ENCODE results near the gene MRPL45.
"Not testable (repeated sequence)": the region's sequence is repeated elsewhere in the genome, so short reads cannot be mapped to it uniquely, and the experiment has no call there.

The MRPL45 gene

DNA sequence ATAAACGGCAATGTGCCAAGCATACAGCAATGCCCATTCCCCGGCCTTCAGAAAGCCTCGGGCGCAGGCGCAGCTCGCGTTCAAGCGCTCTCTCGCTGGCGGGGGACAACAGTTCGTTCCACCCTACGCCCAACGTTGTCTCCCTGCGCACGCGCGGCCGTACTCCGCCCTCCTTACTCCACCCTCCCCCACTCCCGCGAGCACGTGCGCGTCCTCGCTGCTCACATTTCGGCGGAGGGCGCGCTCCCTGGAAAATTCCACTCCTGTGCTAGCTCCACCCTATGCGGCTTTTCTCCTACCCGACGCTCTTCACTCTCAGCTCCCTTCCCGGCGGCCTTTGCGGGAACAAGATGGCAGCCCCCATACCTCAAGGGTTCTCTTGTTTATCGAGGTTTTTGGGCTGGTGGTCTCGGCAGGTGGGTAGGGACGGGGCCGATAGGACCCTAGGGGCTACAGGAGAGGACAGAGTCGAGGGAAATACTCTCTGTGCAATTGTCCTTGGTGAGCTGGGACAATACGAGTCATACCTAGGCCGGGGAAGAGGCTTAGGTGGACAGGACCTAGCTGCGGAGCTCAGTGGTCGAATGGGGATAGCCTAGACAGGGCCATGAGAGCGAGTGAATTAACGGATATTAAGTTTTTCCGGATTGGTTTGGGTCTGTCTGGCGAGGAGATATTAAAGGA is at the start of gene MRPL45:
MRPL45 (plus strand) TSS at position 335 of the 684 bp plus-strand sequence; CDS start at position 351, 16 bp downstream.
- peak; percentile 77 to 93 for DNase-seq (ENCODE audit: low read depth in 2 of 2, low spot score in 1 of 2)

DNA sequence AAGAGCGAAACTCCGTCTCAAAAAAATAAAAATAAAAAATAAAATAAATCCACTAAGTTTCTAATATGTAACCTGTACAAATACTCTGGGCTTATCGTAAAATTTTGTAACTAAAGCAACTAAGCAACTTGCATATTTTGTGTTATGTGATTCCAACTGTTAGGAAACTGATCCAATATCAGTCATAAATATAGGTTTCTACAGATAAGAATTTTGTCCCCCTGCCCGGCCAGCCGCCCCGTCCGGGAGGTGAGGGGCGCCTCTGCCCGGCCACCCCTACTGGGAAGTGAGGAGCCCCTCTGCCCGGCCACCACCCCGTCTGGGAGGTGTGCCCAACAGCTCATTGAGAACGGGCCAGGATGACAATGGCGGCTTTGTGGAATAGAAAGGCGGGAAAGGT is 43.8 kb upstream of the MRPL45 start:
- DNase-seq (ENCODE audit: low read depth in 2 of 2, low spot score in 1 of 2) = not testable (repeated sequence)

DNA sequence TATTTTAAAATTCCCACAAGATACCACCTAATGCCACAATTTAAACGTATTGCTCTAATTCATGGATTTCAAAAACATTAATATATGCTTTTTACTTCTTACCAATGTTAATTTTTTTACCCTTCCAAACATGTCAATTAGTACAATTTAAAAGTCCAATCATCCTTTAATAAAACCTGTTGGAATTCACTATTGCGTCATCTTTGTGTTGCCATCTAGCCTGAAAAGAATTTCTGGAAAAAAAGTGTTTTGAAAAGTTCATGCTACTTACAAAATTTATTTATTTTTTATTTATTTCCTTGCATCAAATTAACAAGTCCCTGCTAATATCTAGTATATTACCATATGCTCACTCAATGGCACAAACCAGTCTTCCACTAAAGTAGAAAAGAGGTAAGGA is 42.6 kb upstream of the MRPL45 start:
- DNase-seq (ENCODE audit: low read depth in 2 of 2, low spot score in 1 of 2) = not testable (repeated sequence)

DNA sequence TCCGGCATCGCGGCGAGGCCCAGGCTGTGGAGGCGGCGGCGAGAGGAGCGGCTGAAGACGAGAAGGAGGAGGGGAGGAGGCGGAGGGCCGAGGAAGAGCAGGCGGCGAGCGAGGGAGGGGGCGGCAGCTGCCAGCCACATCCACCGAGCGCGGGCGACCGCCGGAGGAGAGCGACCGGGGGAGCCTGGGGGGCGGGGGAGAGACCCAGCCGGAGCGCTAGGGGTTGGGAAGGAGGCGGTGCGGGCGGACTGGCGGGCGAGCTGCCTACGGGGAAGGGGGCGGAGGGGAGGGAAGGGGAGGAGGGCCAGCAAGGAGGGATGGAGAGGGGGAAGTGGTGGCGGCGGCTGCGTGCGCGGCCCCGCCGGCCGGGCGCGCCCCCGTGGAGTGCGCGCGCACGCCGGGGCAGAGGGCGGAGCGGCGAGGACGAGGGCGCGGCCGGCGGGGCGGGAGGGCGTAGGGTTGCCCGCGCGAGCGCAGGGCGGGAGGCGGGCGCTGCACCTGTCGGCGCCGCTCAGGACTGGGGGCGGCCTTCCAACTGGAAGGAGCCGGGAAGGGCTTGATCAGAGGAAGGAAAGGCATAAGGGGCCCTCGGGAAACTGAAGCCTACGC is 39.9 kb upstream of the MRPL45 start:
- peak; percentile 64 to 69 for DNase-seq (ENCODE audit: low read depth in 2 of 2, low spot score in 1 of 2)

DNA sequence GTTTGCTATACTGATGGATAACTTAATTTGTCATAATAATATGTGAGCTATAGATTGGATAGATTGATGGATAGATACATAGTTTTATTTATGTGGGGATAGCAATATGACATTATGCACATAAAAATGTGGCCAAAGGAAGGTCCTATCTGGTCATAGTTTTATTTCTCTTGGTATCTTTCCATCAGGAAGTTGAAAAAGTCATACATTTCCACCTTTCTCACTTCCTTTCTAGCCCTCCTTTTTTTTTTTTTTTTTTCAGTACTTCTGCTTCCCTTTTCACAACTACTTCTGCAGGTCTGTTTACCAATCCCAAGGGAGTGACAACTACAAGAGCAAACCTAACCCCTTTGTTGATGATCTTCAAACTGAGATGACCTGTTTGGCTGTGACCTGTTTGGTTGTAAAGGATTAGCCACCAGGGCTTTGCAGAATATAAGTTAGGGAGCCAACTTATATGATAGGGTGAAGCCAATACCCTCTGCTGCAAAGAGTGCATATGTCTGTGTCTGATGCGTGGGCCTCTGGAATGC is 30.9 kb upstream of the MRPL45 start:
- not testable (repeated sequence) for DNase-seq (ENCODE audit: low read depth in 2 of 2, low spot score in 1 of 2)

DNA sequence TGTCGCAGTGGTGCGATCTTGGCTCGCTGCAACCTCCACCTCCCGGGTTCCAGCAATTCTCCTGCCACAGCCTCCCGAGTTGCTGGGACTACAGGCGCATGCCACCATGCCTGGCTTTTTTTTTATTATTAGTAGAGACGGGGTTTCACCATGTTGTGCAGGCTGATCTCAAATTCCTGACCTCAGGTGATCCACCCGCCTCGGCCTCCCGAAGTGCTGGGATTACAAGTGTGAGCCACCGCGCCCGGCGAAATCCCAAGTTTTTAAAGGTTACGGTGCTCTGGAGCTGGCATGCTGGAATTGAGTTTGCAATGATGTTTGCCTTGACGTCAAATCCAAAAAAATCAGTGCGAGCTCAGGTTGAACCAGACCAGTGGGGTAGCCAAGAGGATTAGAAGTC is 30.4 kb upstream of the MRPL45 start:
- not testable (repeated sequence) for DNase-seq (ENCODE audit: low read depth in 2 of 2, low spot score in 1 of 2)

DNA sequence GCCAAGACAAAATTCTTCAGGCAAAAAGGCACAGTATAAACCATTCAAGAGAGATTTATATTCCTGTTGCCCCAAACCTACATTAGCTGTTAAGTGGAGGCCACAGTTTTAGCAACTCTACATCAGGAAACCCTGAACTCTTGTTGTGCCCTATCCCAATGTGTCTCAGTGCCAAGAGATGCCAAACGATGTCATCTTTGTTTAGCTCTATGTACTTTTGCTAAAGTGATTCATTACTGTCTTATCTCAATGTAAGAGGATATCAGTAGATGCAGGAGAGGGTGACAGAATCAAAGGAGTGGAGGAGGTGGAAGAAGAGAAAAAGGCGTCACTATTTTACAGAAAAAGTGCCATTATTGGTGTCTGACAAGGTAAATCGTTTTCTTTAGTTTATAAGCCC is 28.8 kb upstream of the MRPL45 start:
- not testable (repeated sequence) for DNase-seq (ENCODE audit: low read depth in 2 of 2, low spot score in 1 of 2)

DNA sequence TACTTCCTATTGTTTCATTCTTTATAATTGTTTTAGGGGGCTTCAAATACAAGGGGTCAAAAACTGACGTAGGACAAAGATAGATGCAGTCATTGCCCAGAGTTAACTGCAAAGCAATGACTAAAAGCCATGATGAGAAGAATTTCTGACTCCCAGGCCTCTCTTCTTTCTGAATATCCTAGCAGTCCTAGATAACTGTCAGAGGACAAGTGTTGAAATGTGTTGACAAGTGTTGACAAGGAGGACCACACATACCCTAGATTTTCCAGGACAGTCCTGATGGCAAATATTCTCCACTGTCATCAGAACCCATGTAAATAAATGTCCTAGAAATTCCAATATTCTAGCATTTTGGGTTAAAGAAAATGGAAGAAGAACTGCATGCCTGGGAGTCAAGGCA is 27.9 kb upstream of the MRPL45 start:
- not testable (repeated sequence) for DNase-seq (ENCODE audit: low read depth in 2 of 2, low spot score in 1 of 2)

DNA sequence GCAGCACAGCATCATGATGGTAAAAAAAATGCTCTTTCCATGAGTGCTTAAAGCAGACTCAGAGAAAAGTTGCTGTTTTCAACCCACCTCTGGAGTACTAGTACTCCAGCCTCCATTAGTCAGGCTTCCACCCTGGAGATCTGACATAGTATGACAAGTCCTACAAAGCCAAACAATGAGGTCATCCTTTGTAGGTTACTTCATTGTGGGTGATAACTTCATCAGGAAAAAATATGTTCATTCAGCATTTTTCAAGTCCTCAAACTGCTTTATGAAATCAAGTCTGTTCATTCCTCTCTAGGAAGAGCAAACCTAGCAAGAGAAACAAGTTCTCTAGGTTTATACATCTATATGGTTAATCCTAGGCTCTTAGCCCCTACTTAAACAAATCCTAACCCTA is 27.4 kb upstream of the MRPL45 start:
- not testable (repeated sequence) for DNase-seq (ENCODE audit: low read depth in 2 of 2, low spot score in 1 of 2)

DNA sequence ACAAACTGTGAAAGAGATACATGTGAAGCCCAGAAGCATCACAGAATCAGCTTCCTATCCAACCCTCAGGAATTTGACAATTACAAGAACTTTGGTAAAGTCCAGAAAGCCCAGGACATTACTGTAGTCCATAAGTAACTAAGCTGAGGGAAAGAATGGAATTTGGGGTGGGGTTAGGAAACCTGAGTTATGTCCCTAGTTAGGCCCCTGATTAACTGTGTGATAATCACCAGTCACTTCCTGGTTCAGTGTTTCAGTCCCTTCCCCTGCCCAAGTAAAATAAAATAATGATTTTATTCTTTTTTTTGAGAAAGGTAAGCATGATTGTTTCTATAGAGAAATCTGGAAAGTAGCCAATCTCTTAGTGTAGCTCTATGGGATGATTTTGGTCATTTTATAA is 11.0 kb upstream of the MRPL45 start:
- not testable (repeated sequence) for DNase-seq (ENCODE audit: low read depth in 2 of 2, low spot score in 1 of 2)

DNA sequence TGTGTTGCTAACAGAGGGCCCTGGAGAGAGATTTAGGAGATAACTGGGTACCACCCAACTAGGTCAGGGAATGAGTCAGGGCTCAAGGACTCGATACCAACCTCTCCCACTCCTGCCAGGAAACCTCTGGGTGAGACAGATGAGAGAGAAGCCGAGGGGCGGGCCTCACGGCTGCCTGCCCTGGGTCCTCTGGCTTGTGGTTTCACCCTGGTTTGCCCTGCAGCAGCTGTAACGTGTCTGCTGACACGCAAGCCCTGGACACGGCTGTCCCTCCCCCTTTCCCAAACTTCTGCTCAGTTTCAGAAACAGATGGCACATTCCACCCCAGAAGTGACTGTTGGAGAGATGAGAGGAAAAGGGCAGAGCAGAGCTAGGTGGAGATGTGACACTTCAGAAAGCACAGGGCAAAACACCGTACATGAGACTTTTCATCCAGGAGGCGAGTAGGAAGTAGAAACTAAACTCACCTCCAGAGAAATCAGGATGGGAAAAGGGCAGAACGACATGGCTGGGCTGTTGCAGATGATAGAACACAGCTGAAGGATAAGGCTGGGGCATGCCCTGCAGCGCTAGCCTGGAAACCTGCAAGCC is 10.4 kb upstream of the MRPL45 start:
- not testable (repeated sequence) for DNase-seq (ENCODE audit: low read depth in 2 of 2, low spot score in 1 of 2)

DNA sequence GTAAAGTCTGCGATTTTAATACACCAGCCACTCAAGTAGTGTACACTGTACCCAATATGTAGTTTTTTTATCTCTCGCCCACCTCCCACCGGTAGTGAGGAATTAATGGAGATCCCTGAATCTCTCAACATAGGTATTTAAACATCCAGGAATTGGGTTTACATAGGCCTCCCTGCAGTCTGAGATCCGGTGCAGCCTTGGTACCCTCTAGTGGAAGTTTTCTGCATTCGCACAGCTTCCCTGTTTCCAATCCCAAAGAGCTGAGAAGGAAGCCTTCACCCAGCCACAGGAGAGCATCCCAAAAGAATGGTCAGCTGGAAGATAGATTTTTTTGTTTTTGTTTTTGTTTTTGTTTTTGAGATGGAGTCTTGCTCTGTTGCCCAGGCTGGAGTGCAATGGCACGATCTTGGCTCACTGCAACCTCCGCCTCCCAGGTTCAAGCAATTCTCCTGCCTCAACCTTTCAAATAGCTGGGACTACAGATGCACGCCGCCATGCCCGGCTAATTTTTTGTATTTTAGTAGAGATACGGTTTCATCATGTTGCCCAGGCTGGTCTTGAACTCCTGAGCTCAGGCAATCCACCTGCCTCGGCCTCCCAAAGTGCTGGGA is 8.6 kb upstream of the MRPL45 start:
- not testable (repeated sequence) for DNase-seq (ENCODE audit: low read depth in 2 of 2, low spot score in 1 of 2)

DNA sequence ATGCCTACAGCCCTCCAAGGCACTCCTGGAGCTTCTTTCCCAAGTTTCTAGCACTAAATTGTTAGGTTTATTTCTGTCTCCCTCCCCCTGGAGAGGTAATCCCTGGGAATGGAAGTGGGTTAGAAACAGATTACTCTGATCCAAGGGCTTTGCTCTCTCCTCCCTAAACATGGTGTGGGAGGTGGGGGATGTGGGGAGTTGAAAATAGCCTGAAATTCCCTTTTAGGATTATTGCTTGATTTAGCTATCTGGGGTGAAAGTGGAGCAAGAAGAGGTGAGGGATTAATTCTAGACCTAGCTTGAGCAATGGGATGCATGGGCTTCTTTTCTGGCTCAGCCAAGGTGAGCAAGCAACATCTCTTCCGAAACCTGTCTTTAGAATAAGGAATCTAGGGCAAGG is 7.2 kb upstream of the MRPL45 start:
- not testable (repeated sequence) for DNase-seq (ENCODE audit: low read depth in 2 of 2, low spot score in 1 of 2)

DNA sequence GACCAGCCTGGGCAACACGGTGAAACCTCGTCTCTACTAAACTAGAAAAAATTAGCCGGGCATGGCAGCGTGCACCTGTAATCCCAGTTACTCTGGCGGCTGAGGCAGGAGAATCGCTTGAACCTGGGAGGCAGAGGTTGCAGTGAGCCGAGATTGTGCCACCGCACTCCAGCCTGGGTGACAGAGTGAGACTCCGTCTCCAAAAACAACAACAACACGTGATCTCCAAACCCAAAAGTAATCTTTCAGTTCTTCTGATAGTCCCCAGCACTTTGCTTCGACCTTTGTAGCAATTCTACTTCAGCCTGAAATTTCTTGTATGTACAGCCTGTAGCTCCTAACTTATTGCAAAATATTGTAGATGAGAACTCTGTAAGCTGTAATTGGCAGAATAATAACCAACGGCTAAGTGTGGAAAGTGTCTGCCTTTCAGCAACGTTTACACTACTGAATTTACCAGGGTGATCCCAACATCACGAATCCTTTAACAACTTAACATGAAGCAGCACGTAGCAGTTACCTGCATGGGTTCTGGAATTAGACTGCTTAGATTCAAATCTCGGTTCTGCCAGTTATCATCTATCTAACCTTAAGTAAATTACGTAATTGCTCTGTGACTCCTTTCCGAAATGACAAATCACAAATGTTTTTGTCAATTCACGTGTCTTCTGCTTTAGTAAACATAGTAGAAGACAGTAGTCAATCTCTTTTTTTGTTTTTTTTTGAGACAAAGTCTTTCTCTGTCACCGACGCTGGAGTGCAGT is 1.2 kb upstream of the MRPL45 start:
- not testable (repeated sequence) for DNase-seq (ENCODE audit: low read depth in 2 of 2, low spot score in 1 of 2)

DNA sequence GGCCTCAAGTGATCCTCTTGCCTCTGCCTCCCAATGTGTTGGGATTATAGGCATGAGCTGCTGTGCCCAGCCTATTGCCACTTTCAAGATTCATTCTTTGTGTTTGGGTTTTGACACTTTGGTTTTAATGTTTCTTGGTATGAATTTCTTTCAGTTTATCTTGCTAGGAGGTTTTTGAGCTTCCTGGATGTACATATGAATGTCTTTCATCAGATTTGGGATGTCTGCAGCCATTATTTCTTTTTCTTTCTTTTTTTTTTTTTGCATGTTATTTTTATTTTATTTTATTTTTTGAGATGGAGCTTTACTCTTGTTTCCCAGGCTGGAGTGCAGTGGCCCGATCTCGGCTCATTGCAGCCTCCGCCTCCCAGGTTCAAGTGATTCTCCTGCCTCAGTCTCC is 18.5 kb downstream of the MRPL45 start:
- DNase-seq (ENCODE audit: low read depth in 2 of 2, low spot score in 1 of 2) = no peak

DNA sequence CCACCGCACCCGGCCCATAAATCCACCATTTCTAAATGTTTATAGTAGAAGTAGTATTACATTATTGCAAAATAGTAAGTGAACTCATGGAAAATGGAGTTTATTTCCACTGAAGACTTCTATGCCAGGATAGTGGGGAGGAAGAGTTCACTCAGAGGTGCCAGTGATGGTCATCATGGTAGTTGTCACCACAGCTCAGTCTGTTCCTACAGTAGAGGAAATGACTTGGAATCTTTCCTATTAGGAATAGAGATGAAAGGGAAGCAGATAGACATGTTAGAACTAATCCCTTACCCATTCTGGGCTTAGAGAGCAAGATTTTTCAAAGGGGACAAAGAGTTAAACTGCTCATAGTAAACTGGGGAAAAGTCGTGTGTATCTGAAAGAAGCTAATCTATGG is 20.1 kb downstream of the MRPL45 start:
- DNase-seq (ENCODE audit: low read depth in 2 of 2, low spot score in 1 of 2) = no peak

DNA sequence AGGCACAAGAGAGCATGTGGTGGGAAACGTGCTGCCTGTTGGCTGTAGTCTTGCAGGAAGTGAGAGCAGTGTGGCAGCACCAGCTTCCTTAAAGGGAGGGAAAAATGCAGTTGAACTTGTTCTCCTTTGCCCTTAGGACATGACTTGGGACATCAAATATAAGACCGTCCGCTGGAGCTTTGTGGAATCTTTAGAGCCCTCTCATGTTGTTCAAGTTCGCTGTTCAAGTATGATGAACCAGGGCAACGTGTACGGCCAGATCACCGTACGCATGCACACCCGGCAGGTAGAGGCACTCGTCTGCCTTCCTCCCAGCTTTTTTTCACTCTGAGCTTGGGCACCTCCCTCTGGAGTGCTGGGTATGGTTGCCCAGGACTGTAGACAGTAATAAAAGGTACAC is 23.5 kb downstream of the MRPL45 start:
- no peak for DNase-seq (ENCODE audit: low read depth in 2 of 2, low spot score in 1 of 2)

DNA sequence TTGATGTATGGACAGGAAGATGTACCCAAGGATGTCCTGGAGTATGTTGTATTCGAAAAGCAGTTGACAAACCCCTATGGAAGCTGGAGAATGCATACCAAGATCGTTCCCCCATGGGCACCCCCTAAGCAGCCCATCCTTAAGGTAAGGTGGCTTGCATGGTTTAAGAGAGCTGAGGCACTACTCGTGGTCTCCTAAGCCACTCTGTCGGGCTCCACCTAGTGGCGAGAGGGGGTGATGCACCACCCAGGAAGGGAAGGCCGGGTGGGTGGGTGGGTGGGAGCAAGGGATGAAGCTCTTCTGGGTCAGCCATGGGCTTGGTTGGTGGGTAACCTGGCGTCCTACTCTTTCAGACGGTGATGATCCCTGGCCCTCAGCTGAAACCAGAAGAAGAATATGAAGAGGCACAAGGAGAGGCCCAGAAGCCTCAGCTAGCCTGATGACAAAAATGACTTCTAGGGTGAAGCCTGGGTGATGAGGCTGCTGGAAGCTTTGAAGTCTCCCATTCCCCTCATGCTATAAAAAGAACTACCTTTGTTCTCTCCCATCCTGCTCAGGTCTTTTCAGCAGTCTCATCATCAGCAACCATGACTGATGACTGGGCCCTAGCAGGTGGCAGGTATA is 25.3 kb downstream of the MRPL45 start:
- DNase-seq (ENCODE audit: low read depth in 2 of 2, low spot score in 1 of 2) = peak; percentile 39 to 47

DNA sequence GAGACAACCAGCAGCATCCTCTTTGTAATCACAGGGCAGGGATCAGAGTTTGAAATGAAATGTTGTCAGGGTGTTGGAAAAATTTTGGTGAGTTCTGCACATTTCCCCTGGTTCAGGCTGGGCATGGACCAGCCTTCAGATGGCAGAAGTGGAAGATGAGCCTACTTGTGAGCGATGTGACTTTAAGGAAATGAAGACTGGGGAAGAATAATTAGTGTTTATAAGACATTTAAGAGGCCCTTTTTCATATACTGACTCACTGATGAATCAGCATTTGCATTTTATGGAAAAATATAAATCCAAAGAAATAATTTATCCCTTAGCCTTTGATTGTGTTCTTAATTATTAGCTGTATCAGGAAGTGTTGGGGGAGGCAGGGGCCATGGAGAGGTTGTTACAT is 25.9 kb downstream of the MRPL45 start:
- DNase-seq (ENCODE audit: low read depth in 2 of 2, low spot score in 1 of 2) = no peak

DNA sequence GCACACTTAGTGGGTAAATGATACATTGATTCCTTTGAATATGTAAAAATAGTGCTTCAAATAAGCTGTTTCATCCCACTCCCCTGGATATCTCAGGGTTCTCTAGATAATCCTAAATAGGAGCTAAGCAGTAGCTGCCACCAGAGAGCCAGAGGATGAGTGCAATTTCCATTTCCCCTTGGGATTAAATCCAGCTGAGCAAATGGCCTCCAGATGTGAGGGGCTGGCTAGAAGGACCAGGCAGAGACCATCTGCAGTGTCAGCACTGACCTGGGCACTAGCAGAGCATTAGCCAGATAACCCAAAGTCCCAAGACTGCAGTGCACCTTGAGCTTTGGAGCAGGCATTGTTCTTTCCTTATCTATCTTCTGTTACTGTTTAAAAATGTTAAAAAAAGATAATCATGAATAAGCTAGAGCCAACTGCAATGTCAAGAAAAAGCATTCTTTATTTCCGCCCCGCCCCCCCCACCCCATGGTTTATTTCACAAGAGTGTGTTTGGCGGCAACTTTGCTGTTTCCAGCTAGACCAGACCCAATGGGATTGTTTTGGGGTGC is 27.3 kb downstream of the MRPL45 start:
- no peak for DNase-seq (ENCODE audit: low read depth in 2 of 2, low spot score in 1 of 2)

All from stimulated activated CD8-positive, alpha-beta memory T cell treated with anti-CD3 and anti-CD28 coated beads, Interleukin-4, amount 100 ng/mL, for 1 hour (primary cell).